ENCODE measurements around the gene SPOCK1. TPM values are rescaled to one million over a fixed set of nuclear protein-coding genes. Genes with fewer than 3 reads are reported as not detected.

The SPOCK1 gene
- total RNA-seq, 1 experiment from 2014 or later = 23.9 TPM

DNA sequence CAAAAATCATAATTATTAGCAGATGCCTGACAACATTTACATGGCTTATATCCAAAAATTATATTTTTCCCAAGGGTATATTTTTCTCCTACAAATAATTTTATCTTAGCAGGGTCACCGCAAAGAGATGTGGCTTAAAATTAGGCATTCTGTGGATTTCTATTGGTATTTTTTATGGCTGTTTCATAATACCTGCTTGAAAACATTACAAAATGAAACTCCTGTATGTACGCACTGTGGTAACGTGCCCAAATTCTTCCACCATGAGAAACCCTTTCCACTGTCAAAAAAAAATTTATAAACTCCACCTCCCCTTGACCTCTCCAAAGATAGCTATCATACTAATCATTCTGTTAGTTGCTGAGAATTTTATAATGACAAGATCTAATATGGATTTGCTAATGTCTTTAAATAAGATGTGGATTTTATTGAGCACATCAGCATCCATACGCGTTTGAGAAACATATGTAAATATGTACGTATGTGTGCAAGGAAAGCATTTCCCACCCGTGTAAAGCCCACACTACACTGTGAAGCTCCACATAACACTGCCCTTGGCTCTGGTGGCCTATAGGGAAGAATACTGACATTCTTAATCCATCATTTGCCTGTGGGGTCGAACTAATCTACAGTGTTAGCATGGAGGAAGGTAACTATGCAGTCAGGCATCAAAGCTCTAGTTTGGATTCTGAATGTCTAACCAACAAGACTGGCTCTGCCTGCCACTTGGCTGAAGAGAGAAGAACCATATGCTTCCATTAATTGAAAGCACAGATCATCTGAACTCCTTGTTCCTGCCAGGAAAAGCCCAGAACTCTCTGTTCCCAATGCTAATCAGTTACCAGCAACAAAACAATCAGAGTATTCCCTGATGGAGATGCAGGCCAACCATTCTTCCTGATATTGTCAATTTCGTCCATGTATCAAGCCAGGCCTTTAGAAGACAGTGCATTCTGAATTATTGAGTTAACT, 244.7 kb downstream of the SPOCK1 start:
- TF ChIP-seq, protein P1, sequence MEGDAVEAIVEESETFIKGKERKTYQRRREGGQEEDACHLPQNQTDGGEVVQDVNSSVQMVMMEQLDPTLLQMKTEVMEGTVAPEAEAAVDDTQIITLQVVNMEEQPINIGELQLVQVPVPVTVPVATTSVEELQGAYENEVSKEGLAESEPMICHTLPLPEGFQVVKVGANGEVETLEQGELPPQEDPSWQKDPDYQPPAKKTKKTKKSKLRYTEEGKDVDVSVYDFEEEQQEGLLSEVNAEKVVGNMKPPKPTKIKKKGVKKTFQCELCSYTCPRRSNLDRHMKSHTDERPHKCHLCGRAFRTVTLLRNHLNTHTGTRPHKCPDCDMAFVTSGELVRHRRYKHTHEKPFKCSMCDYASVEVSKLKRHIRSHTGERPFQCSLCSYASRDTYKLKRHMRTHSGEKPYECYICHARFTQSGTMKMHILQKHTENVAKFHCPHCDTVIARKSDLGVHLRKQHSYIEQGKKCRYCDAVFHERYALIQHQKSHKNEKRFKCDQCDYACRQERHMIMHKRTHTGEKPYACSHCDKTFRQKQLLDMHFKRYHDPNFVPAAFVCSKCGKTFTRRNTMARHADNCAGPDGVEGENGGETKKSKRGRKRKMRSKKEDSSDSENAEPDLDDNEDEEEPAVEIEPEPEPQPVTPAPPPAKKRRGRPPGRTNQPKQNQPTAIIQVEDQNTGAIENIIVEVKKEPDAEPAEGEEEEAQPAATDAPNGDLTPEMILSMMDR (conservative IDR thresholded peaks at IDR 0.05) = no peak
- no peak for TF ChIP-seq EZH2 (IDR thresholded peaks at IDR 0.05; ENCODE audit: low read depth)
- no peak overlapping the region for H3K4me3 ChIP-seq
- no peaks in the 10 kb centered on the region for H3K27me3 ChIP-seq (ENCODE audit: insufficient read depth, low read depth)
- POLR2A ChIA-PET (ENCODE audit: unreplicated experiment) = no interaction called here
- intact Hi-C loops (cut with micrococcal nuclease; ENCODE audit: unreplicated experiment) = no loop called here
- H3K4me2 ChIP-seq = no peak overlapping the region
- no peaks in the 10 kb centered on the region for H3K36me3 ChIP-seq (ENCODE audit: low read depth)
- no TSS peak for BruUV-seq (replicated peaks)
- CTCF ChIA-PET = no interaction called here
- H3K79me2 ChIP-seq (ENCODE audit: low read depth) = no peaks in the 10 kb centered on the region
- no peak overlapping the region for H2AFZ ChIP-seq
- no peaks in the 10 kb centered on the region for H3K9me3 ChIP-seq (ENCODE audit: insufficient read depth, low read depth)
- H3K9me2 ChIP-seq (ENCODE audit: insufficient read depth) = no peaks in the 10 kb centered on the region
- DNase-seq = peak in 1 of 2 experiments; percentile 26
- no peak overlapping the region for H3K27ac ChIP-seq
- H3F3A ChIP-seq (ENCODE audit: insufficient read depth, low read depth) = no peaks in the 10 kb centered on the region
- no peaks in the 10 kb centered on the region for H4K20me1 ChIP-seq (ENCODE audit: insufficient read depth)
- no peaks in the 10 kb centered on the region for H3K4me1 ChIP-seq (replicated peaks; ENCODE audit: insufficient read depth)

- TF ChIP-seq, protein P1 (conservative IDR thresholded peaks at IDR 0.05) = no peak
- no peak for TF ChIP-seq EZH2 (IDR thresholded peaks at IDR 0.05; ENCODE audit: low read depth)
- no peak for DNase-seq
- ChIA-PET CTCF (no interaction called here), POLR2A (ENCODE audit: unreplicated experiment) (interaction anchor here (0.6 kb wide), 1 partner anchor 62 kb away, joined by 5 read pairs; no protein-coding TSS in a partner anchor)
- Histone ChIP-seq H3K27me3 (ENCODE audit: insufficient read depth, low read depth) (no peaks in the 10 kb centered on the region), H3K9me2 (ENCODE audit: insufficient read depth) (no peaks in the 10 kb centered on the region), H3K79me2 (ENCODE audit: low read depth) (no peaks in the 10 kb centered on the region), H3K9me3 (ENCODE audit: insufficient read depth, low read depth) (no peaks in the 10 kb centered on the region), H3F3A (ENCODE audit: insufficient read depth, low read depth) (no peaks in the 10 kb centered on the region), H3K4me3 (no peak overlapping the region), H3K4me1 (replicated peaks; ENCODE audit: insufficient read depth) (no peaks in the 10 kb centered on the region), H2AFZ (no peak overlapping the region), H3K27ac (no peak overlapping the region), H3K36me3 (ENCODE audit: low read depth) (no peaks in the 10 kb centered on the region), H3K4me2 (no peak overlapping the region), H4K20me1 (ENCODE audit: insufficient read depth) (no peaks in the 10 kb centered on the region)
- BruUV-seq (replicated peaks) = no TSS peak
- intact Hi-C loops (cut with micrococcal nuclease; ENCODE audit: unreplicated experiment) = no loop called here
Measured at GRCh38 chr5:137252512-137252911, 246.6 kb downstream of the SPOCK1 start.

DNA sequence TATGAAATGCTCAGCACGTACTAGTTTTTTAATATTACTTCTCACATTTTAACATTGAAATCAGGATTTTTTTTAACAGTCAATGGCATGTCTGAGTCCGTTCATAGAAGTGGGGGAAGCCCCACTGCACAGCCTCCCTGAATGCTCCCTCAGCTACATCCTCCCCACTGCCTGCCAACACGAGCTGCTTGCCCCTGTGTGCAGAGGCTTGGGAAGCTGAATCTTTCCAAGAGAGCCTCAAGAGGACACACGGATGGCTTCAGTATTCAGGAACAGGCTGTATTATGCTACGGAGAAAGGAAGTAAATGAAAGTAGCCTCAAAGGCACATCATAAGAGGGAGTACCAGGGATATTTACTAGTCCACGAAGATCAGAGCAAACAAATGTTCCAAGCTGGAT, 248.7 kb downstream of the SPOCK1 start:
- Histone ChIP-seq H3K4me2 (no peak overlapping the region), H3K9me3 (ENCODE audit: insufficient read depth, low read depth) (no peaks in the 10 kb centered on the region), H3K9me2 (ENCODE audit: insufficient read depth) (no peaks in the 10 kb centered on the region), H3K4me3 (no peak overlapping the region), H3F3A (ENCODE audit: insufficient read depth, low read depth) (no peaks in the 10 kb centered on the region), H2AFZ (no peak overlapping the region), H3K27me3 (ENCODE audit: insufficient read depth, low read depth) (no peaks in the 10 kb centered on the region), H4K20me1 (ENCODE audit: insufficient read depth) (no peaks in the 10 kb centered on the region), H3K4me1 (replicated peaks; ENCODE audit: insufficient read depth) (no peaks in the 10 kb centered on the region), H3K36me3 (ENCODE audit: low read depth) (no peaks in the 10 kb centered on the region), H3K79me2 (ENCODE audit: low read depth) (no peaks in the 10 kb centered on the region), H3K27ac (no peak overlapping the region)
- POLR2A ChIA-PET (ENCODE audit: unreplicated experiment) = interaction anchor here (0.6 kb wide), 1 partner anchor 14 kb away, joined by 3 read pairs; no protein-coding TSS in a partner anchor
- intact Hi-C loops (cut with micrococcal nuclease; ENCODE audit: unreplicated experiment) = no loop called here
- CTCF ChIA-PET = no interaction called here
- TF ChIP-seq, protein P1 (conservative IDR thresholded peaks at IDR 0.05) = no peak
- TF ChIP-seq EZH2 (IDR thresholded peaks at IDR 0.05; ENCODE audit: low read depth) = no peak
- no TSS peak for BruUV-seq (replicated peaks)
- DNase-seq = peak in 1 of 2 experiments; percentile 19

All from PC-9 (cell line).